Inflammatory macrophage treated with lipopolysaccharide for 4 hours (primary cell): Measurements from ENCODE around the gene NHERF1.

Source experiments
- DNase-seq: peaks from one replicate; pipeline ENCODE4 v3.0.0-alpha.2; 2020

Gene NHERF1

DNA sequence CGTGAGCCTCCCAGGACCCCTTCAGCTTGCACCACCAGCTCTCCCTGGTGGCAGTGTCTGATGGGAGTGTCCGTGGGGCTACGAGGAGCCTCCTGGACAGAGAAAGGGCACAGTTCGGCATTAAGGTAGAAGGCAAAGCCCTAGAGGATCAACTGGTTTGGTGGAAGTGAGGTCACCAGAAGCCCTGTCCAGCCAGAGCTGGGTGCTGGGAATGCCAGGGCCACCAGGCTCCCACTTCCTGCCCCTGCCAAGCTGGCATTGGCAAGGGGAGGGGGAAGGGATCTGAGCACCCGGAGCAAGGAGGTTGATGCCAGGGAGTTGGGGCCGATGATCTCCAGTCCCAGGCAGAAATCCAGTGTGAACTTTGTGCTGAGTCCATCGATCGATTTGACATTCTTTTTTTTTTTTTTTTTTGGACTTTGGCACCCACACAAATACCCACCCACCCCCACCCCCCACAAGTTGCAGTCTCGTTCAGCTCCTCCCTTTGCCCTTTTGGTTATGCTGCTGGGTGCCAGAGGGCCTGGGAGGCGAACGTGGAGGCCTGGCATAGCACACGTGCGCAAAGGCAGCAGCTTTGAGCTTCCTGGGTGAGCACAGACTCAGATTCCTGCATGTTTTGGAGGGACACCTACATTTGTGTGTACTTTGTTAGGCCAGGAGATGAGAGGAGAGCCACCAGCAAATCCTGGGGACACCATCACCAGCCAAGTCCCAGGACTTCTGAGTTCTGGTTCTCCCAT is 2.1 kb downstream of the NHERF1 start:
- no peak for DNase-seq

GRCh38 chr17:74752415-74752814 is 4.0 kb downstream of the NHERF1 start:
- no peak for DNase-seq

GRCh38 chr17:74752822-74753401 is 4.5 kb downstream of the NHERF1 start:
- DNase-seq: no peak

- DNase-seq: no peak
These were observed 6.4 kb downstream of the NHERF1 start for GRCh38 chr17:74754832-74755231.

GRCh38 chr17:74755533-74755932 is 7.1 kb downstream of the NHERF1 start:
- no peak for DNase-seq

DNA sequence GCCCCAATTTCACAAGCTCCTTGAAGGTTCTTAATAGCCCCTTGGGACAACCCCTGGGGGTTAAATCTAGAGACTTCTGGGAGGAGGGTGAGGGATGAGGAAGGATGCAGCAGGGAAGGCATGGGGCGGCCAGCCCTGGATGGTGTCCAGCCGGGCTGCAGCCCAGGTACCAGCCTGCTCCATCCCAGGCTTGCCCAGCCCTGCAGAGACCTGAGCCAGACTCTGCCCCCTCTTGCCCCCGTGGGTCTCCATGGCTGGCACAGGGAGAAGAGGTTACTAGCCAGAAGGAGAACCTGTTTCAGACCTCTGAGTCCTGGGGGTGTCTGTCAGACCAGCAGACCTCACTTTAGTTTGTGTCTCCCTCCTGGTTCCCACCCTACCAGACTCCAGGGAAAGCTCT is 8.5 kb downstream of the NHERF1 start:
- no peak for DNase-seq

DNA sequence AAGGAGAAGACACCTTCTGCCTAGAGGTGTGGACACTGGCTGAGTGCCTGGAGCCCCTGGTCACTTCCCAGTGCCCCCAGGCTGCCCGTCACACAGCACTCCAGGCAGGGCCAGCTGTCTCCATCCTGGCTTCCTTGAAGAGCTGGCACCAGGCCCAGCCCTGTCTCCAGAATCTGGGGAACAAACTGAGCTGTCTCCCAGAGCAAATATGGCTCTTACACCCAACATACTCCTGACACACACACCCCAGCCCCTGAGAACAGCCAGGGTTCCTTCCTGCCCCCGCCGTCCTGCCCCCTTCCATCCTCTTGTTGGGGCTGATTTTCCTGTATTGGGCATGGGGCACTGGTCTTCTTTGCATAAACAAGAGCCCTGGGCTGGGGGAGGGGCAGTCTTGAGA is 9.1 kb downstream of the NHERF1 start:
- DNase-seq: no peak

- DNase-seq: no peak
These were observed 9.8 kb downstream of the NHERF1 start for GRCh38 chr17:74757931-74758847.

- no peak for DNase-seq
These were observed 10.4 kb downstream of the NHERF1 start for GRCh38 chr17:74758848-74759168.

GRCh38 chr17:74759243-74759801 is 10.9 kb downstream of the NHERF1 start:
- DNase-seq: no peak

DNA sequence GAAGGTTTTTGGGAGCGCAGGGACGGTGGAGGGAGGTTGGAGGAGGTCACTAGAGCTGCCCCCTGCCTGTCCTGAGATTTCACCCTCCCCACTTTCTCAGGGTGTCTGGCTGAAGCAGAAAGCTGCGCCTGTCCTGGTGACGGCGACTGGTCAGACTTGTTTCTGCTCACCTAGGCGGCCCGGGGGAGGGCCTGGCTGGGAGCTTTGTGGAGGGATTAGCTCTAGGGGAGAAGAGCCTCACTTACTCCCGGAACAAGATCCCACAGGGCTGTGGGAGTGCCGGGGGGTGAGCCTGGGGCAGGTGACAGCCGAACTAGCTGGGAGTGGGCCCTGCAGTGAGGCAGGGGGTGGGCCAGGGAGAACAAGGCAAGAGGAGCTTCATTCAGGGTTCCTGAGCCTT is 11.5 kb downstream of the NHERF1 start:
- DNase-seq: no peak

GRCh38 chr17:74760404-74761105 is 12.1 kb downstream of the NHERF1 start:
- no peak for DNase-seq

GRCh38 chr17:74761419-74761818 is 13.0 kb downstream of the NHERF1 start:
- DNase-seq: no peak

- no peak for DNase-seq
These were observed 13.5 kb downstream of the NHERF1 start for GRCh38 chr17:74761931-74762330.

DNA sequence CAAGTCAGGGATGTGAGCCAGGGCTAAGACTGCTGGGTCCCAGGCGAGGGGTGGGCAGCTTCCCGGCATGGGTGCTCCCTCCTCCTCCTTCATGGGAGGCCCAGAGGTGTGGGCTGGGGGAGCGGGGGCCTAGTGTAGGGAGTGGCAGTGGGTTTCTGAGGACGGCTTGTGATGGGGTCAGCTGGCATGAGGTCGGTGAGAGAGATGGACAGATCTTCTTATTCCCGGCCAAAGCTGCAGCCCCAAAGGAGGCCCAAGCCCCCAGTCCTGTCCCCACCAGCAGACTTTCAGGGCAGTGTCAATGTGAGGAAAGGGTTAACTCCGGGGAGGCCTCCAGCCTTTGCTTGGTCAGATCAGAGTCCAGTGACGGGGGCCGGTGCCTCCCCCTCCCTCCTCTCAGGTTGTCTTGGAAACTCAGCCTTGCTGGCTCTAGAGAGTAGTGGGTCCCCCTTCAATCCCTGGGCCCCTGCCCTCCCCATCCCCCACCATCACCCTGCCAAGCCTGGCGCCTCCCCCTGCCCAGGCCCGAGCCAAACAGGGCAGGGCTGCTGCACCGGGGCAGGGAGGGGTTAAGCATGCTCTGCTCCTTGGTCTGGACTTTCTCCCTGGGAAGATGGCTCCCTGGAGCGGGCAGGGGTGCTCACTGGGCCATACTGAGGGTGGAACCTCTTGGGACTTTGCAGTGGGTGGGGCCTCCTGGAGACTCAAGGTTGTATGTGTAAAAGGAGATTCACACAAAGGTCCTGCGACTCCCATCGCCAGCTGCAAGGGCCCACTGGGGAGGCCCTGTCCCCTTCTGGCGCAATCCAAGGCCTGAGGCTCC is 15.3 kb downstream of the NHERF1 start:
- DNase-seq: no peak

GRCh38 chr17:74764751-74765286 is 16.4 kb downstream of the NHERF1 start:
- DNase-seq: no peak

- no peak for DNase-seq
These were observed 18.0 kb downstream of the NHERF1 start for GRCh38 chr17:74766413-74766812.

- DNase-seq: no peak
These were observed 18.7 kb downstream of the NHERF1 start for GRCh38 chr17:74767111-74767516.

DNA sequence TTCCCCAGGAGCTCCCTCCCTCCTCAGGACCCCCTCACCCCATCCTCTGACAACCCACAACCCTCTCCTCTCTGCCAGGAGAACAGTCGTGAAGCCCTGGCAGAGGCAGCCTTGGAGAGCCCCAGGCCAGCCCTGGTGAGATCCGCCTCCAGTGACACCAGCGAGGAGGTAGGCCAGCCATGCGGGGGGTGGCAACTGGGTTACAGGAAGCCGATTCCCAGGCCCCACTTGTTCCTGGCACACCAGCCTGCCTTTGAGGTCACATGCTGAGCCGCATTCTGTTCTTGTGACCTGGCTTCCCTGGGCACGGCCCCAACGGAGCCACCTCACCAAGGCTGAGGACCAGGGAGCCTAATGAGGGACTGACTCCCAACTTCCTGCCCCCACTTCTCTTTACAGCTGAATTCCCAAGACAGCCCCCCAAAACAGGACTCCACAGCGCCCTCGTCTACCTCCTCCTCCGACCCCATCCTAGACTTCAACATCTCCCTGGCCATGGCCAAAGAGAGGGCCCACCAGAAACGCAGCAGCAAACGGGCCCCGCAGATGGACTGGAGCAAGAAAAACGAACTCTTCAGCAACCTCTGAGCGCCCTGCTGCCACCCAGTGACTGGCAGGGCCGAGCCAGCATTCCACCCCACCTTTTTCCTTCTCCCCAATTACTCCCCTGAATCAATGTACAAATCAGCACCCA is 19.8 kb downstream of the NHERF1 start:
- no peak for DNase-seq

GRCh38 chr17:74768763-74769114 is 20.3 kb downstream of the NHERF1 start:
- no peak for DNase-seq

DNA sequence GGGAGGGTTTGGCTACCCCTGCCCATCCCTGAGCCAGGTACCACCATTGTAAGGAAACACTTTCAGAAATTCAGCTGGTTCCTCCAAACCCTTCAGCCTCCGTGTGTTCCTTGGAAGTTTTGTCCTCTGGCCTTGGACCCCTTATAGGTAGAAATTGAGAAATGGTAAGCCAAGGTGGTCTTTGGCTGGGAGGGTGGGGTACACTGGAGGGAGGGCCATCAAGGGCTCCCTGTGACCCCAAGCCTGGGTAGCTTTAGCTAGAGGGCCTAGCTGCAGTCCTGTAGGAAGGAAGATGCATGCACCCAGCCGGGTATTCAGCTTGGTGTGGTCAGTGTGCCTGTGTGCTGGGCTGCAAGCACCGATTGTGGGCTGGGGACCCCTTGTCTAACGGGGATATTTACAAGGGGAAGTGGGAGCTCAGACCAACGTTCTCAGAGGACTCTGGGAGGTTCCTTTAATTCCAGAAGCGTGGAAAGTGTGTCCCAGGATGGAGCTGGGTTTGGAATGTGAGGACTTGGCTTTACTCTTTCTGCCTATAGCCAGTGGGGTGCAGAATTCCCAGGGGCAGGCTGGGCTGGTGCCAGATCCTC is 20.9 kb downstream of the NHERF1 start:
- DNase-seq: no peak
